KMS-11 (cell line): ENCODE results near the gene SERBP1.

ENCODE experiments used
- H2AFZ ChIP-seq: fragments of 200-600 bp; sonication (generic); 2 replicates; pipeline ENCODE4 v1.6.1; 2016; ENCODE audit warnings: antibody characterized with exemption, mixed run types, low read depth
- H3K27ac ChIP-seq: fragments of 200-600 bp; sonication (generic); 2 replicates; pipeline ENCODE4 v1.6.1; 2016; ENCODE audit warnings: mild to moderate bottlenecking, mixed run types
- H3K27me3 ChIP-seq: fragments of 200-600 bp; sonication (generic); 2 replicates; pipeline ENCODE4 v1.6.1; 2017; ENCODE audit warnings: mild to moderate bottlenecking, low read depth, mixed run types, moderate library complexity; ENCODE audit not compliant: insufficient read depth
- H3K36me3 ChIP-seq: fragments of 200-600 bp; sonication (generic); 2 replicates; pipeline ENCODE4 v1.6.1; 2017; ENCODE audit warnings: mild to moderate bottlenecking, mixed run types; ENCODE audit not compliant: insufficient read depth
- H3K4me1 ChIP-seq: fragments of 200-600 bp; sonication (generic); 2 replicates; pipeline ENCODE4 v1.6.1; 2016; ENCODE audit warnings: mild to moderate bottlenecking, low read depth, mixed run types; ENCODE audit not compliant: poor library complexity, severe bottlenecking
- H3K4me2 ChIP-seq: fragments of 200-600 bp; sonication (generic); 2 replicates; pipeline ENCODE4 v1.7.0; 2016; ENCODE audit warnings: mild to moderate bottlenecking, mixed run types
- H3K4me3 ChIP-seq: fragments of 200-600 bp; sonication (generic); IDR thresholded peaks from 2 replicates; pipeline ENCODE4 v1.6.1; 2017; ENCODE audit warnings: low read depth, low read length, mixed read lengths; ENCODE audit not compliant: insufficient read depth
- H3K79me2 ChIP-seq: fragments of 200-600 bp; sonication (generic); 2 replicates; pipeline ENCODE4 v1.6.1; 2016; ENCODE audit warnings: low read depth, mixed run types; ENCODE audit not compliant: insufficient read depth
- H3K9ac ChIP-seq: fragments of 200-600 bp; sonication (generic); 2 replicates; pipeline ENCODE4 v1.6.1; 2016; ENCODE audit warnings: mild to moderate bottlenecking, mixed run types
- H4K20me1 ChIP-seq: fragments of 200-600 bp; sonication (generic); 2 replicates; pipeline ENCODE4 v1.6.1; 2016; ENCODE audit warnings: mild to moderate bottlenecking, mixed run types; ENCODE audit not compliant: insufficient read depth
- CTCF ChIP-seq: fragments of 200-600 bp; sonication (generic); conservative IDR thresholded peaks from 2 replicates; pipeline ENCODE4 v1.6.1; 2017; ENCODE audit warnings: low read depth, mild to moderate bottlenecking, antibody characterized with exemption, low read length, moderate library complexity, mixed read lengths

The SERBP1 gene

DNA sequence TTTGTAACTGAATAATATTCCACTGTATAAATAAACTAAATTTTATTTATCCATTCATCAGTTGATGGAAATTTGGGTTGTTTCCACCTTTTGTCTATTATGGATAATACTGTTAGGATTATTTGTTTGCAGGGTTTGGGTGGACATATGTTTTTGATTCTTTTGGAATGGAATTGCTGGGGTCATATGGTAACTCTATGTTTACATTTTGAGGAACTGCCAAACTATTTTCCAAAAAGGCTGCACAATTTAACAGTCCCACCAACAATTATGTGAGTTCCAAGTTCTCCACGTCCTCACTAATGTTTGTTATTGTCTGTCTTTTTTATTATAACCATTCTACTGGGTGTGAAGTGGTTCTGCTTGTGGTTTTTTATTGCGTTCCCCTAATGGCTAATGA lies 4.3 kb upstream of the SERBP1 start:
- H3K27me3 ChIP-seq: no peaks in the 10 kb centered on the region
- no peak overlapping the region for H2AFZ ChIP-seq
- no peaks in the 10 kb centered on the region for H3K36me3 ChIP-seq
- H3K9ac ChIP-seq: no peak overlapping the region
- H4K20me1 ChIP-seq: no peaks in the 10 kb centered on the region
- H3K4me3 ChIP-seq: no peak overlapping the region
- TF ChIP-seq CTCF: no peak
- peaks cover 12% of the 10 kb centered on the region for H3K4me1 ChIP-seq
- H3K4me2 ChIP-seq: no peak overlapping the region
- H3K79me2 ChIP-seq: peaks cover 7% of the 10 kb centered on the region
- no peak overlapping the region for H3K27ac ChIP-seq

- no peak overlapping the region for H3K9ac ChIP-seq
- no peak overlapping the region for H3K27ac ChIP-seq
- no peak overlapping the region for H3K4me2 ChIP-seq
These were observed 3.6 kb upstream of the SERBP1 start for GRCh38 chr1:67433837-67434236.

GRCh38 chr1:67432745-67433144 lies 2.5 kb upstream of the SERBP1 start:
- Histone ChIP-seq H3K9ac (no peak overlapping the region), H3K27ac (no peak overlapping the region), H2AFZ (no peak overlapping the region), H3K4me3 (no peak overlapping the region), H4K20me1 (peaks cover 9% of the 10 kb centered on the region), H3K4me2 (no peak overlapping the region), H3K4me1 (peaks cover 12% of the 10 kb centered on the region), H3K79me2 (peaks cover 25% of the 10 kb centered on the region), H3K36me3 (peaks cover 9% of the 10 kb centered on the region; the same call in 1 of the 2 replicates), H3K27me3 (no peaks in the 10 kb centered on the region)
- no peak for TF ChIP-seq CTCF

More at GRCh38 chr1:67433837-67434236, 3.6 kb upstream of the SERBP1 start:
- Histone ChIP-seq H2AFZ (no peak overlapping the region), H3K4me1 (peaks cover 12% of the 10 kb centered on the region), H4K20me1 (no peaks in the 10 kb centered on the region), H3K4me3 (no peak overlapping the region), H3K27me3 (no peaks in the 10 kb centered on the region), H3K79me2 (peaks cover 14% of the 10 kb centered on the region), H3K36me3 (peaks cover 2% of the 10 kb centered on the region; the same call in 1 of the 2 replicates)
- TF ChIP-seq CTCF: no peak

DNA sequence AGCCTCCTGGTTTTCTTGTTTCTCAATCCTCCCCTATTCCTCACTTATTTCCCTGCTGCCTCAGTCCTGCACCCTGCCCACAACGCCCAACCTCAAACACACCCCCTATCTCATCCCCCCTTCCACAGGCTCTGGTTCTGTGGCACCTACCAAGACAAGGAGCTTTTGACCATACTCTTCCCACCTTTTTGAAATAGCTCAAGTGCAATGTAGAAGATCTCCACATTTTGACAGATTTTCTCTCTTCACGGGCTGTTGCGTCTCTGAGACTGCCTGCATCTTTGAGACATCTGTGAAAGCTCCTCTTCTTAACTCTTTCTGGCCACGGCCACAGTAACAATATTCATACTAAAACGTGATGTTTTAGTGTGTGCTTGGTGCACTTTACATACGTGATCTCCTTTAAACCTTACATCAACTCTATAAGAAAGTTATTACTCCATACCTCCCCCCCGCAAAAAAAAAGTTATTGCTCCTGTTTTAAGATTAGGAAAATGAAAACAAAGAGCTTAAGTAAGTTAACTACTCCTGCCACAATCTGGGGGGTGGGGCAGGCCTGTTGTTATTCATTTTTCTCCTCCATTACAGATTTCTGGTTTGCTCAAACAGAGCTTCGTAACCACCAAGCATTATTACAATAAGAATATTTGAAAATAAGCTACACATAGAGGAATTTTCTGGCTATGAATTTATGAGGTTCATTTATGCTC lies 1.8 kb upstream of the SERBP1 start:
- Histone ChIP-seq H3K4me3 (no peak overlapping the region), H3K36me3 (peaks cover 9% of the 10 kb centered on the region; the same call in 1 of the 2 replicates), H2AFZ (peak overlapping the region; percentile 78), H3K27ac (no peak overlapping the region; the same call in 1 of the 2 replicates), H3K4me1 (peaks cover 17% of the 10 kb centered on the region), H3K27me3 (no peaks in the 10 kb centered on the region), H3K4me2 (peak overlapping the region; percentile 70), H3K9ac (peak overlapping the region; percentile 99), H3K79me2 (peaks cover 32% of the 10 kb centered on the region), H4K20me1 (peaks cover 17% of the 10 kb centered on the region)
- TF ChIP-seq CTCF: no peak
